Kidney glomerular epithelial cell (primary cell): ENCODE results near the gene GAB4.

Experiments
- DNase-seq: peaks from one replicate; lab custom pipeline; 2025; lab: John Stamatoyannopoulos, UW

The GAB4 gene

GRCh38 chr22:16914006-16914405, 94.0 kb downstream of the GAB4 start:
- no peak for DNase-seq

- DNase-seq = no peak
These were observed 95.7 kb downstream of the GAB4 start for GRCh38 chr22:16912281-16912680.
